ENCODE results near the gene CDH23.
"Not testable (repeated sequence)": the region's sequence is repeated elsewhere in the genome, so short reads cannot be mapped to it uniquely, and the experiment has no call there.

Gene CDH23

DNA sequence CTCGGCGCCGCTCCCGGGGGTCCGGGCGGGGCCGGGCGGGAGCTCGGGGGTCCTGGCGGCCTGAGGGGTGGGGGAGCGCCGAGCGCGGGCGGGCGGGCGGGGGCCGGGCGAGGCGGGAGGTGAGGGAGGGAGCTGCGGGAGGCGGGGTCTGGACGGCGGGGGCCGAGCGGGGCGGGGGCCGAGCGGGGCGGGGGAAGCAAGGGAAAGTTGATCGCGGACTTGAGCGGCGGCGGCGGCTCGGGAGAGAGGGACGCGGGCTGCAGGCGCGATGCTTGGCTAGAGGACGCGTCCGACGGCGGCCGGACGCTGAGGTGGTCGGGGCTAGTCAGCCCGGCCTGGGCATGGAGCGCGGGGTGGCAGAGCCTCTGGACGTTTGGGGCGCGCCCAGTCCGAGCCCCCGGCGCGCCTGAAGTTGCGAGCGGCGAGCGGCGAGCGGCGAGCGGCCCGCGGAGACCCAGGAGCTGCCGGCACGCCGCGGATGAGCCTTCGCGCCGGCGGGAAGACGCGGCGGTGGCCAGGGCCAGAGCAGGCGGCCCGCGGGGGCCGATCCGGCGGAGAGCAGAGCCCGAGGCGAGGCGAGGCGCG, at the start of gene CDH23:
Gene CDH23, plus strand, starts transcription at position 210 of the 585 bp plus-strand sequence. CDS start 42,912 bp downstream, outside the sequence.
- intact Hi-C loops (cut with DNase I), result no loop called here
- DNase-seq, result peak in 2 of 10 donors; percentile 56 to 85

DNA sequence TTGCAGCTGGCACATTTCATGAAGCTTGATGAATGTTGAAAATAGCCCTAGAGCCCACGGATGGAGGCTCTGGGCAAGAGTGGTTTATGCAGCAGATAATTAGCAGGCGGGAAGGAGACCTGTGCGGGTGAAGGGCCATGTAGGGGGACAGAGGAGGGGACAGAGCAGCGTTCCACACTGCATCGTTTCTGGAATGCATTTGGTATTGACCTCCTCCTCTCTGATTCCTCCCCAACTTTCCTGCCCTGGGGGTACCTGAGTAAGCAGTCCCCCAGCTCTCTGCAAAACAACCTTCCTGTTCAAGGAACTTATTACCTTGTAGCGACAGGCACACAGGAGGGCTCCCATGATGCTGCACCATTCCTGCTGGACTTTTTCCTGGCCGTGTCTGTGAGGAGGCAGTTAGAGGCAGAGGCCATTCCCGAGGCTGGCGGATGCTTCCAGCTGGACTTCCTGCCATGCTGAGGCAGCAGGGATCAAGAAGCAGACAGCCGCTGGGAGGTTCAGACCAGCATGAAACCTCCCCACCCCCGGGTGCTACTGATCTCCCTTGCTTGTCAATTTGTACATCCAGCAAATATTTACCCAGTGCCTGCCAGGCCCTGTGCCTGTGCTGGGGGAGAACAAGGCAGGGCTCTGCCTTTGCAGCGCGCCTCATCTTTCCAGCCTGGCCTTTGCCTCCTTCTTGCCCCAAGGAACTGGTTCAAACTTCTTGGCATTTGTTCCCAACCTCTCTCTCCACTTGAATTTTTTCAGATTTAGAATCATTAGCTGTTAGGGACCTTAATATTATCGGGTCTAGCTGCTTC, 48.9 kb upstream of the CDH23 start:
- no peak for DNase-seq

DNA sequence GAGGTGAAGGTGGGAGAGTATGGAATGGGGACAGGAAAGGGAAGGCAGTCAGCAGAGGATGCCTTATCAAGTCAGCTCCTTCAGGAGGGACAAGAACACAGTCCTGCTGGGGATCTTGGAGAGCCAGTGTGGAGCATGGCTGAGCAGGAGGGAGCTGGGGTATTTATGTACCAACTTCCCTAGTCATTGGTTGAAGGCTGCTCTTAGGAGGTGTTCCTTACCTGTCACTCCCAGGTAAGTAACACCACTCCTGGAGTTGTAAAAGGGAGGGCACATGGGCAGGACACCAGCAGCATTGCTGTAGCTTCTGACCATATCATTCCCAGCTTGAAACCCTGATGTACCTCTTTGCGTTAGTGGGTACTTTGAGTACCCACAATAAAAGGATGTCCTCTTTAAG, 47.9 kb upstream of the CDH23 start:
- DNase-seq, result no peak
- intact Hi-C loops (cut with DNase I), result no loop called here

More for the DNA sequence above, 48.9 kb upstream of the CDH23 start:
- intact Hi-C loops (cut with DNase I), result no loop called here

DNA sequence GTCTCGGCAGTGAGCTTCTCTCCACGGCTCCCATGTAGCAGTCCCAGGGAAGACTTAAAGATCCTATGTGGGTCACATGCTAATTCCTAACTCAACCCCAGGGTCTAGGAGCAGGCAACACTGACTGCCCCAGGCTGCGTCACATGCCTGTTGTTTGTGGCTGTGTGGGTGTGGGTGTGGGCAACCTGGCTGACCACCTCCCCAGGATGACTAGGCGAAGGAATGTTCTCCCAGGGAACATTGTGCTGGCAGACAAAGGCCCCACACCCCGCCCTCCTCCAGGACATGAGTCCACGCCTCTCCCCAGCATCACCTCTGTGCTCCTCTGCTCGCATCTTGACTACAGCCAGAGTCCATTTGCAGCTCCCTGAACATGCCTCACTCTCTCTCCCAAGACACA, 47.3 kb upstream of the CDH23 start:
- no peak for DNase-seq
- intact Hi-C loops (cut with DNase I), result no loop called here

DNA sequence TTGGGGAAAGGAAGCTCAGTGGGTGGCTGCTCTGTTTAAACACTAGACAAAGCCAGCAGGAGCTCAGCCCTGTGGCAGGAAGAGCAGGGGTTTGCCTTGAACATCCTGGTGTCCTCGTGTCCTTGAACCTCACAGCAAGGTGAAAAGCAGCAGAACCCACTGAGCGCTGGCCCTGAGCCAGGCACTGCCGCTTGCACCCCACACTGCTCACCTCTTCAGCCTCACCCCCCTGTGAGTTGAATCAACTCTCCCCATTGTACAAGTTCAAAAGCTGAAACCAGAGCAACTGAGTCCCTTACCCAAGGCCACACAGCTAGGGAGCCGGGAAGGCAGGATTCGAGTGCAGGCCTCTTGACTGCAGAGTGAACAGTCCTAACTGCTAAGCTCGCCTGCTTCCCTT, 45.6 kb upstream of the CDH23 start:
- DNase-seq, result no peak
- intact Hi-C loops (cut with DNase I), result no loop called here

DNA sequence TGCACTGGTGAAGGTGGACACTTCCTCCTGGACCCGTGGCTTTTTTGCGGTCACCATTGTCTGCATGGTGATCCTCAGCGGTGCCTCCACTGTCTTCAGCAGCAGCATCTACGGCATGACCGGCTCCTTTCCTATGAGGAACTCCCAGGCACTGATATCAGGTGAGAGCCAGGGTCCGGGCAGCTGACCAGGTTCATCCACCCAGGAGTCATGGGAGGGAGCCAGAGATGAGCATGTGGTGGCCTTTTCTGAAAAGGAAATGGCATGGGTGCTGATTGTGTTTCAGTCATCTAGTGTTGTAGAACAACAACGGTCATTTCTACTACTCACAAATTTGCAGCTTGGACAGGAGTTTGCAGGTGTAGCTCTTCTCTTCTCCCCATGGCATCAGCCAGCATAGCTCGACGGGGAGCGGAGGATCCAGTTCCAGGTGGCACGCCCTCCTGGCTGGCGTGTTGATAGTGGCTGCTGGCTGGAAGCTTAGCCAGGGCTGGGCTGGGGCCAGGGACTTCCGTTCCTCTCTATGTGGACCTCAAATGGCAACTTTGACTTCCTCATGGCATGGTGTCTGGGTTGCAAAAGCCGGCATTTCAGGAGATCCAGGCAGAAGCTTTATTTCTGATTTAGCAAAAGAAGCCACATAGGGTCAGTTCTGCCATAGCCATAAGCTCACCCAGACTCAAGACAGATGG, 44.9 kb upstream of the CDH23 start:
- peak in 2 of 10 donors; percentile 22 to 72 for DNase-seq
- intact Hi-C loops (cut with DNase I), result no loop called here

DNA sequence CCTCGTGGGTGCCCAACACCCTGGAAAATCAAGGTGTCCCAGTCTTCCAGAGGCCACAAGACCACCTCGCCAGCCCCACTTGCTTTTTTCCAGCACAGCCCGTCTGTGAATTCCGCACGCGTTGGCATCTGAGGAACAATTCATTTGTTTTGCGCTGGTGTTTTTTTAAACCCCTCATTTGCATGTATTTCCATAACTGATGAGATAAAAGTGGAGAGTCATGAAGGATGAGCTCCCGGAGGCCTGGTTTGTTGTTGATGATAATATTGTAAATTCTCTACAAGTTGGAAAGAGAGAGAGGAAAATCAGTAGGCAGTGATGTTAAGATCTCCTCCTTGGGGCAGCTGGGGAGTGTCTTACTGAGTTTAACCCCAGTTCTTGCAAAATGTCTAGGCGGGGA, 43.1 kb upstream of the CDH23 start:
- DNase-seq, result peak in 1 of 10 donors; percentile 46
- intact Hi-C loops (cut with DNase I), result no loop called here

DNA sequence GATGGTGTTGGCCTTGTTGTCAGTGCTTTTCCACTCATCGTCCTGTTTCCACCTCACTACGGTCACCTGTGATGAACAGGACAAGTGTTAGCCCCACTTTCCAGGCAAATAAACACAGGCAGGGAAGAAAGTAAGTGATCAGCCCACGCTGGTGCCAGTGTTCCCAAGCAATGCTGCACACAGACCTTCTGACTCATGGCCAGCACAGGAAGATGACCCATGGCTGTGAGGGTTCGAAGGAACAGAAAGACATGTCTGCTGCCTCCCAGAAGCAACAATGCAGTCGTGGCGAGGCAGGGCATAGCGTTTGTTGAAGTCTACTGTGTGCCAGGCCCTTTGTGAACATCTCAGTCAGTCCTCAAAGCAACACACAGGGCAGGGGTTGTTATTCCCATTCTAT, 41.9 kb upstream of the CDH23 start:
- peak in 2 of 10 donors; percentile 25 to 43 for DNase-seq
- intact Hi-C loops (cut with DNase I), result no loop called here

DNA sequence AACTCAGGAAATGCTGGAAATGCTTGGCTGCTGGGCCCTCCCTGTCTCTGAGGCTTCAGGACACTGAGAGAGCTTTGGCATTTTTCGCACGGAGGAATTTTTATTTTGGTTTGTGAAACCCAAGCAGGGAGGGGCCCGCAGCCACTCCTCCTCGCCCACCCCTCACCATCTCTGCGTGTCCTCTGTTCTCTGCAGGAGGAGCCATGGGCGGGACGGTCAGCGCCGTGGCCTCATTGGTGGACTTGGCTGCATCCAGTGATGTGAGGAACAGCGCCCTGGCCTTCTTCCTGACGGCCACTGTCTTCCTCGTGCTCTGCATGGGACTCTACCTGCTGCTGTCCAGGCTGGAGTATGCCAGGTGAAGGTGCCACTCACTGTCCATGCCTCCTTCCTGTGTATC, 40.8 kb upstream of the CDH23 start:
- intact Hi-C loops (cut with DNase I), result no loop called here

DNA sequence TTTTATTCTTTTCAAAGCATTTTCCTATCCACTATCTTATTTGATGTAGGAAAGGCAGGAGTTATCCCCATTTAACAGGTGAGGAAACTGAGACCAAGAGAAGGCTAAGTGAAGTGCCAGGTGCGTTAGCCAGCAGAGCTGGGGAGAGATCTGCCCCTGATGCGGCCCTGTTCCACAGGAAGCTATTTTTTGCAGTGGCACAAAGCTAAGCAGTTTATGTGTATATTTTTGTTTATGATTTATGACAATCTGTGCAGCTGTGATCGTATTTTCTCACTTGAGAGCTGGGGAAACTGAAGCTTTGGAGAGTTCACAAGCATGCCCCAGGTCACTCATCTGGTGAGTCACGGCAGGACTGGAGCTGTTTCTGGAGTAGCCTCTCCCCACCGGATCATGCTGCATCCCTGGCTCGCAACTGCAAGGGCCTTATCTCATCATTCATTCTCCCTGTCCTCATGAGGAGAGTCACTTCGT, 38.9 kb upstream of the CDH23 start:
- peak in 3 of 10 donors; percentile 7 to 39 (median 27) for DNase-seq
- intact Hi-C loops (cut with DNase I), result no loop called here

More for the DNA sequence above, 40.8 kb upstream of the CDH23 start:
- DNase-seq, result peak in 2 of 10 donors; percentile 29 to 47

DNA sequence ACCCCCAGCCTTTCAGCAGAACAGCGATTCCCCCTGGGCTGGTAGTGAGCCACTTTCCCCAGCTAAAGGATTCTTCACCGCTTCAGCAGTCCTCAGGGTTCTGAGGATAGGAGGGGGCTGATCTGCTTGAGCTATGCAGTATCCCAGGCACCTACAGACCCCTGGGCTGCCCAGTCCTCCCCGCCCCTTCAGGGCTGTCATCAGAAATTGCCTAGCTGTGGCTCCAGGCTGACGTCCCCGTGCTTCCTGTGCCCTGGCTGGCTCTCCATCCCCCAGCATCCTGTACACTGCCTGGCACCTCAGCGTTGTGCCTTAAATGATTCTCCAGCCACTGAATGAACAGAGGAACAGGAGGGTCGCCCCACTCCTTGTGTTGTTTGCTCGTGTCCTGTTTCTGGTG, 38.4 kb upstream of the CDH23 start:
- DNase-seq, result peak in 3 of 10 donors; percentile 40 to 49 (median 41)
- intact Hi-C loops (cut with DNase I), result no loop called here

DNA sequence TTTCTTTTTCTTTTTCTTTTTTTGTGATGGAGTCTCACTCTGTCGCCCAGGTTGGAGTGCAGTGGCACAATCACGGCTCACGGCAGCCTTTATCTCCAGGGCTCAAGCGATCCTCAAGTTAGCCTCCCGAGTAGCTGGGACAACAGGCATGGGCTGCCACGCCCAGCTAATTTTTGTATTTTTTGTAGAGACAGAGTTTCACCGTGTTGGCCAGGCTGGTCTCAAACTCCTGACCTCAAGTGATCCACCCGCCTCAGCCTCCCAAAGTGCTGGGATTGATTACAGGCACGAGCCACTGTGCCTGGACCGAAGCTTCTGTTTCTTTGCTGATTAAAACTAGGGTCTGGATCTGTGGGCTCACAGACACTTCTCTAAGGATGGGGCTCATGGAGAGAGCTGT, 37.8 kb upstream of the CDH23 start:
- DNase-seq, result peak in 3 of 10 donors; percentile 9 to 72 (median 66)
- intact Hi-C loops (cut with DNase I), result not testable (repeated sequence)

DNA sequence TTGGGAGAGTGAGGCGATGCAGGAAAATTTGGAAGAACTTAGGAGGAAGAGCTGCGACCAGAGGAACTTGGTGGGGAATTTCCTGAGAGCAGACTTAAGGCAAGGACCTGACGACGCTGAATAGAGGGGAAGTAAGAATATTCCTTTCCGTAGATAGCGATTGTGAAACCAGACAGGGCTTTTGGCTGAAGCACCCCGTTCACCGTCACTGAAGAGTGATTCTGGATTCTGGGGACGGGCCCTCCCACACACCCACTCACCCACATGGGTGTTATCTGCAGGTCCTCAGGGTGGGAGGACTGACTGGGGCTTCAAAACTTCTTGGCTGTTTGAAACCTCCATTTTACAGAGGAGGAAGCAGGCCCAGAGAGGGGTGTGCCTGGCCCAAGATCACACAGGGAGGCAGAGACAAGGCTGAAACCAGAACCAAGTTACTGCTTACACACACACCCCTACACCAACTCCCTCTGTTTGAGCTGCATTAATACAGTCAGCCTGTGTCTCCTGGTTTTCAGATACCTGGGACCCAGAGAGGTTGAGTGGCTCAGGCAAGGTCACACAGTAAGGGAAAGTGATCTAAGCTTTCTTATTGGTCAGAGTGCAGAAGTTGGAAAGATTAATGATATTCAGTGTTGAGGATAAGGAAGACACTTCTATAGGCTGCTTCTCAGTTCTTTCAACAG, 37.2 kb upstream of the CDH23 start:
- peak in 3 of 10 donors; percentile 13 to 79 (median 62) for DNase-seq
- intact Hi-C loops (cut with DNase I), result no loop called here

DNA sequence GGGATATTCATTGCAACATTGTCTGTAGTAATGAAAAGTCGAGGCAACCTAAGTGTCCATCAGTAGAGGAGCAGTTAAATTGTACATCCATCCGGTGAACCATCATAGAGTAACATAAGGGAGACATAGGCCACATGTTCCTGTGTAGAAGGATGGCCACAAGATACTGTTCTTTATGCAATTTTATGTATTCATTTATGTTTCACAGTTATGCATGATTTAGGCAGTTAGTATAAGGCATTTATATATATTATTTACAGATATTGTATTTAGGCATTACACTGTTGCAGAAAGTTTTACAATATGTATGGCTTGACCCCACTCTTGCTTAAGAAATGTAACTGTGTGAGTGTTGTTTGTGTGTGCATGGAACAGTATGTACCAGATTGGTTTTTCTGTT, 36.0 kb upstream of the CDH23 start:
- intact Hi-C loops (cut with DNase I), result no loop called here
- DNase-seq, result no peak

DNA sequence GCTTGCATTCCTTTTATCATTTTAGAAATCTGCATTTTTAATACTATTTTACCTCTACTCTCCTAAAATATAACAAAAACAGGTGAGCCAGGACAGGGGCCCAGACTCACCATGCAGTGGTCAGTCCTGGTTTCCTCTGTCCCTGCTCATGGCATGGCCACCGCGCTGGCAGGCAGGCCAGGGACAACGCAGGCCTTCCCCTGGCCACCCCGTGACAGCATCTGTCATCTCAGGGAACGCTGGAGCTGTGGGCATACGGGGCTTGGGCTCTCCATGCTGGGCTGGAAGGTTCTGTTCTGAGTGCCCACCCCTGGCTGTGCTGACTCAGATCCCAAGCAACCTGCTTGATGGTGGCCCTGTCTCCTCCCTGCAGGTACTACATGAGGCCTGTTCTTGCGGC, 35.1 kb upstream of the CDH23 start:
- DNase-seq, result peak in 3 of 10 donors; percentile 31 to 62 (median 36)
- intact Hi-C loops (cut with DNase I), result no loop called here

DNA sequence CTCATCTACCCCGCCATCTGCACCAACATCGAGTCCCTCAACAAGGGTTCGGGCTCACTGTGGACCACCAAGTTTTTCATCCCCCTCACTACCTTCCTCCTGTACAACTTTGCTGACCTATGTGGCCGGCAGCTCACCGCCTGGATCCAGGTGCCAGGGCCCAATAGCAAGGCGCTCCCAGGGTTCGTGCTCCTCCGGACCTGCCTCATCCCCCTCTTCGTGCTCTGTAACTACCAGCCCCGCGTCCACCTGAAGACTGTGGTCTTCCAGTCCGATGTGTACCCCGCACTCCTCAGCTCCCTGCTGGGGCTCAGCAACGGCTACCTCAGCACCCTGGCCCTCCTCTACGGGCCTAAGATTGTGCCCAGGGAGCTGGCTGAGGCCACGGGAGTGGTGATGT, 34.6 kb upstream of the CDH23 start:
- peak in 1 of 10 donors; percentile 59 for DNase-seq
- intact Hi-C loops (cut with DNase I), result no loop called here

DNA sequence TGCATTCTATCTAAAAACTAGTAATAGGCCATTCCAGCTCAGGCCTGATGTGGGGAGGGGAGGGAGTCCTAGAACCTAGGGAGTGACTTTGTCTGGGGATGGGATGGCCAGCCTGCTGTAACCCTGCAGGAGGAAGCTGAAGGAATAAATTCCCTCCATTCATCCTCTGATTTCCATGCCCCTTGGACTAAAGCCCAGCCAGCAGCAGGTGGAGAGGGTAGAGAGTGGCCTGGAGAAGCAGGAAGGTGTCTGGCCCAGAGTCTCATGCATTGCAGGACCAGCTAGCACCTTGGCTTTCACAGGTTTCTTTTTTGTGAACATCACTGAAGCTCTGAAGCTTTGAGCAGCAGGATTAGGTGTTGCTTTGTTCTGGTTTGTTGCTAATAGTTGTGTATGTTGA, 32.8 kb upstream of the CDH23 start:
- intact Hi-C loops (cut with DNase I), result no loop called here
- peak in 1 of 10 donors; percentile 10 for DNase-seq

DNA sequence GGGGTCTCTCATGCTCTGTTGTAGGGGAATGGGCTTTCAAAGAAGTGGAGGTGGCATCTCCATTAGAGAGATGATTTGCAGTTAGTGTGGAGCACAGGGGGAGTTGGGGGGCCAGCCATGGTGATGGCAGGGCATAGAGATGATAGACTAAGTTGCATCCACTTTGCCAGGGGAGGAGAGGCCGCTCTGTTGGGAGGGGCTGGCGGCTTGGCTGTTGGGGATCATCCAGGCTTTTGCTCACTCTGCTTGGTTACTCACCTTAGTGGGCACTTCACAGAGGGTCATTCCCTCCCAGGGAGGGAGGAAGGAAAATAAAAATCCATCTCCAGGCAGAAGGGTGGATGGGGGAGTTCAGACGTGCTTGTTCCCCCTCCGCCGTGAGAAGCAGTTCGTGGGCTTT, 31.4 kb upstream of the CDH23 start:
- DNase-seq, result peak in 1 of 10 donors; percentile 22
- intact Hi-C loops (cut with DNase I), result no loop called here

DNA sequence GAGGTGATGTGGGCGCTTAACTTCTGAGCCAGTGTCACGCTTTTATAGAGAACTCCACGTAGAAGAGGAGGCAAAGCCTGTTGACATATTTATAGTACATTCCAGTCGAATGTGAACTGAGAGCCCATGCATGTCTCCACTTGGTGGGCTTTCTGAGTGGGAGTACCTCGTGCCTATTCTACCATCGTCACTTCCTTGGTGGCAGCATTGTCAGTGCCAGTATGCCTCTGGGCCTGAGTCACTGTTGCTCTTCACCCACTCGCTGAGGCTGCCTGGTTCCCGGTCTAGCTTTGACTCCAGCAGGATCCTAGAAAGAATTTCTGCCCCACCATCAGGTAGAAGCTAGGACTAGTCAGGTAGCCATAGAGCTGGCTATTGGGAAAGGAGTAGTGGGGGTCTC, 30.0 kb upstream of the CDH23 start:
- intact Hi-C loops (cut with DNase I), result no loop called here
- peak in 2 of 10 donors; percentile 67 to 84 for DNase-seq

DNA sequence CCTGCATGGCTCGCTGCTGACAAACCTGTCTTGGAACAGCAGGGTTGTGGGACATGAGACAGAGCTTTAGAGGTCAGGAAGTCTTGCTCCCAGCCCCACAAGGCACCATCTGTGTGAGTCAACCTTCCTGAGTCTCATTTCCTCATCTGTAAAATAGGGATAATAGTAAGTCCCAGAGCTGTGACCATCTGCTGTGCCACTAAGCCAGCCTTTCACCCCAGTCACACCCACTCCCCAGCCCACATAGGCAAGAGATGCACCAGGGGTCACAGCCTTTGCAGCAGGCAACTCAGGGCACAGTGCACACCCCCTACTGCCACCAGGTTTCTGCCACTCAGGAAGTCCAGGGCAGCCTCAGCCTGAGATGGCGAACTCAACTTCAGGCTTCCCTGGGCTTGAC, 29.4 kb upstream of the CDH23 start:
- peak in 1 of 10 donors; percentile 50 for DNase-seq
- intact Hi-C loops (cut with DNase I), result no loop called here

DNA sequence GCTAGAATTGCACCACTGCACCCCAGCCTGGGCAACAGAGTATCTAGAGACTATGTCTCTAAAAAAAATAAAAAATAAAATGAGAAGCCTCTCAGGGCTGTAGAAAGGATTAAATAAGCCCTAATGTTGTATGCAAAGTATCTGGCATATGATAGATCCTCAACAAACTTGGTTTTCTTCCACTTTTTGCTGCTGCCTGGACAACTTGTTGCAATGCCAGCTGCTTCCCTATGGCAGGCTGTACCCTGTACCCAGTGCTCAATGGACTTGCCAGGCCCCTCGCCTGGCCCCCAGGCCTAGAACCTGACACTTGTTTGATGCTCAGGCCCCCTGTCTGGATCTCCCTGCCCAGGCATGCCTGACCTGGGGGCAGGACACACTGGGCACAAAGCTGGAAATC, 28.5 kb upstream of the CDH23 start:
- intact Hi-C loops (cut with DNase I), result no loop called here
- DNase-seq, result peak in 2 of 10 donors; percentile 43 to 58
